Activated T-helper 1 cell treated with anti-CD3 and anti-CD28 coated beads, Interleukin-2, amount 50 U/mL, for 16 hours (primary cell): ENCODE measurements around the gene CDCA3.
A peak's percentile ranks its signal among the peaks of the same experiment; 100 is the strongest.
"Not testable (repeated sequence)": the region's sequence is repeated elsewhere in the genome, so short reads cannot be mapped to it uniquely, and the experiment has no call there.

Experiments
- DNase-seq, 2 donors: peaks; one replicate each; pipeline ENCODE4 v3.0.0-alpha.2; 2020; ENCODE audit warnings: low read depth in 1 of 2, low spot score in 1 of 2

CDCA3 gene

DNA sequence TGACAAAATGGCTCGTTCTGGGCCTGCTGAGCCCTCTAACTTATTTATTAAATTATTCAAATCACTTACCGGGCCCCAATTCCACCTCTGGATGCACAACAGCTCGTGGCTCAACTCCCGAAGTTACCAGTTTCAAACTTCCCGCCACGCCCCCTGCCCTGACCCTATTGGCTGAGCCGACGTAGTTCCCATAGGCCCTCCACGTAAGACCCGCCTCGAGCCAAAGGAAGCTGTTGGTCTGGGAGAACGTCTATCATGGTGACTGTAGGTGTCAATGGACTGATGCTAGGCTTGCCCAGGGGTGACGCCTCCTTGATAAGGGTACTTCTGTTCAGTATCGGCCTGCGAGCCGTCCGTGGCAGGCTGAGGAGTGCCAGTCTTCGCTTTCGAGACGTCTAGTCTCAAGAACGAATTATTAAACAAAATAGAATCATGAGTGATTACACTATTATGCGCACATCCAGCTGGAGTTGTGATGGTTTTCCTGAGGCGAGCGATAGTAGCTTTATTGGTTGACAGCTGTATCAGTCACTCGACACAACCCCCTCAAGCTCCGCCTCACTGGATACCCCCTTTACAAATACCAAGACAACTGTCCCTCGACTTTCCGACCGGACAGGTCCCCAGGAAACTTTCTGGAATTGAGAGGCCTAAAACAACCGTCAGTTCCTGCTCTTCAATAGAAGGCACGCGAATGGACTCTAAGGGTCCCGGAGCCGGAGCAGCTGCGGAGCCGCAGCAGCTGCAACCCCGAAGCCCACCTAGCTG is at the start of gene CDCA3:
Gene CDCA3 (minus strand): TSS at position 134 of the 768 bp plus-strand sequence. CDS start 334 bp downstream, outside the sequence.
- peak; percentile 79 to 80 for DNase-seq

DNA sequence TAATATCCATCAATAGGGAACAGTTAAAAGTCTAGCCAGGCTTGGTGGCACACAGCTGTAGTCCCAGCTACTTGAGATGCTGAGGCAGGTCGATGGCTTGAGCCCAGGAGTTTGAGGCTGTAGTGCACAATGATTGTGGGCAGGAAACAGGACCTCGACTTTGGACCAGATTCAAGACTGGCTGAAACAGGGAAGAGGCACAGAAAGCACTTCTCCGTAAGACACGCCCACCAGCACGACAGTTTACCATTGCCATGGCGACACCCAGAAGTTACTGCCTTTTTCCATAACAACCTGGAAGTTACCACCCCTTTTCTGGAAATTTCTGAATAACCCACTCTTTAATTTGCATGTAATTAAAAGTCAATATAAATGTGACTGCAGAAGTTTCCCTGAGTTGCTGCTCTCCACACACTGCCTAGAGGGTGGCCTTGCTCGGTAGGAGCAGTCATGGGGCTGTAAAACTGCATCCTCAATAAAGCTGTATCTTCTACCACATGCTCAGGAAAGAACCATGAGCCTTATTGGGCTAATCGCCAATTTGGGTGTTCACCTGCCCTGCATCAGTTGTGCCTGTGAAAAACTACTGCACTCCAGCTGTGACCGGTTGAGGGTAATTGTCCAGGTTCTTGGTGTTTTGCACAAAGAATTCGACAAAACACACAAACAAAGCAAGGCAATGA is 48.9 kb upstream of the CDCA3 start:
- no peak for DNase-seq

DNA sequence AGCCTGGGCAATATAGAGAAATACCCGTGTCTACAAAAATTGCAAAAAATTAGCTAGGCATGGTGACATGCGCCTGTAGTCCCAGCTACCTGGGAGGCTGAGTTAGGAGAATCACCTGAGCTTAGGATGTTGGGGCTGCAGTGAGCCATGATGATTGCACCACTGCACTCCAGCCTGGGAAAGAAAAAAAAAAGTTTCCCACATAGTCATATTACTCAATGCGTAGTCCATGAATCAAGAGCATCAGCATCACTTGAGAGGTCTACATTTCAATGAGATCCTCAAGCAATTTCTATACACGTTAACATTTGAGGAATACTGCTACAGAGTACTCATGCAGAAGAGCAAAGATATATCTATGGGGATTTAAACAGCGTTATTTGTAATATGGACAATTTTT is 48.3 kb upstream of the CDCA3 start:
- DNase-seq, result no peak

DNA sequence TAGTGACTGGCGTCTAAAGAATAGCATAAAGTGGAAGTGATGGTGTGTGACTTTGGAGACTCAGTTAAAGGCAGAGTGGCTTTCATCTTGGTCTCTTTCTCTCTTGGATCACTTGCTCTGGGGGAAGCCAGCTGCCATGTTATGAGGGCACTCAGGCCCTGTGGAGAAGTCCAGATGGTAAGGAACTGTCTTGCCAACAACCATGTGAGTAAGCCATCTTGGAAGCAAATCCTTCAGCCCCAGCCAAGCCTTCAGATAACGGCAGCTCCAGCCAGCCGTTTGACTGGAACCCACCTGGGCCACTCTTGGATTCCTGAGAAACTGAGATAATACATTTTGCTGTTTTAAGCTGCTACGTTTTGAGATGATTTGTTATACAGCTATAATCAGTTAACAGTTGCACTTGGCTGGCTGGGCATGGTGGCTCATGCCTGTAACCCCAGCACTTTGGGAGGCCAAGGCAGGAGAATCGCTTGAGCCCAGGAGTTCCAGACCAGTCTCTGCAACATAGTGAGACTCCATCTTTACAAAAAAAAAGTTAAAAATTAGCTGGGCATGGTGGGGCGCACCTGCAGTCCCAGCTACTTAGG is 45.9 kb upstream of the CDCA3 start:
- DNase-seq, result no peak

DNA sequence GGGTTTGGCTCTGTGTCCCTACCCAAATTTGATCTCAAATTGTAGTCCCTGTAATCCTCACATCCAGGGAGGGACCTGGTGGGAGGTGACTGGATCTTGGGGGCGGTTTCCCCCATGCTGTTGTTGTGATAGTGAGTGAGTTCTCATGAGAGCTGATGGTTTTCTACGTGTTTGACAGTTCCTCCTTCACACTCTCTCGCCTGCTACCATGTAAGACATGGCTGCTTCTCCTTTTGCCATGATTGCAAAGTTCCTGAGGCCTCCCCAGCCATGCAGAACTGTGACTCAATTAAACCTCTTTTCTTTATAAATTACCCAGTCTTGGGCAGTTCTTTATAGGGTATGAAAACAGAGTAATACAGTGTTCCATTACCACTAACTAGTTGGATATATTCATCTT is 43.2 kb upstream of the CDCA3 start:
- no peak for DNase-seq

DNA sequence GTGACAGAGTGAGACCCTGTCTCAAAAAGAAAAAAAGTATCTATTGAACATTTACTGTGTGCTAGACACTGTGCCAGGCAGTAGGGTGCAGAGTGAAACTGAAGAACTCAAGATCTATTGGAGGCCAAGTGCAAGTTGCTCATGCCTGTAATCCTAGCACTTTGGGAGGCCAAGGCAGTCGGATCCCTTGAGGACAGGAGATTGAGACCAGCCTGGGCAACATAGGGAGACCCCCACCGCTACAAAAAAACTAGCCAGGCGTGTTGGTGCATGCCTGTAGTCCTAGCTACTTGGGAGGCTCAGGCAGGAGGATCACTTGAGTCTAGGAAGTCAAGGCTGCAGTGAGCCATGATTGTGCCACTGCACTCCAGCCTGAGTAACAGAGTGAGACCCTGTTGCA is 41.6 kb upstream of the CDCA3 start:
- not testable (repeated sequence) for DNase-seq

DNA sequence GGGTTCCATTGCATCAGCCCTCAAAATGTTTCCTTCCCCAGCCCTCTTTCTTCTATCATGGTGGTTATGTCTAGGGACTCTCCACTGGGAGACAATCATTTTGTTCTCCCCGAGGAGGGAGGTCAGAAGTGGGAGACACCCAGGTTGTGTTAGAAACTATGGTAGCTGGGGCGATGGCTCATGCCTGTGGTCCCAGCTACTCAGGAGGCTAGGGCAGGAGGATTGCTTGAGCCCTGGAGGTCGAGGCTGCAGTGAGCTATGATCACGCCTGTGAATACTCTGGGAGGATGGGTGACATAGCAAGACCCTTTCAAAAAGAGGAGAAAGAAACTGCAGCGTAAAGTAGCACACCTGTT is 40.5 kb upstream of the CDCA3 start:
- no peak for DNase-seq

DNA sequence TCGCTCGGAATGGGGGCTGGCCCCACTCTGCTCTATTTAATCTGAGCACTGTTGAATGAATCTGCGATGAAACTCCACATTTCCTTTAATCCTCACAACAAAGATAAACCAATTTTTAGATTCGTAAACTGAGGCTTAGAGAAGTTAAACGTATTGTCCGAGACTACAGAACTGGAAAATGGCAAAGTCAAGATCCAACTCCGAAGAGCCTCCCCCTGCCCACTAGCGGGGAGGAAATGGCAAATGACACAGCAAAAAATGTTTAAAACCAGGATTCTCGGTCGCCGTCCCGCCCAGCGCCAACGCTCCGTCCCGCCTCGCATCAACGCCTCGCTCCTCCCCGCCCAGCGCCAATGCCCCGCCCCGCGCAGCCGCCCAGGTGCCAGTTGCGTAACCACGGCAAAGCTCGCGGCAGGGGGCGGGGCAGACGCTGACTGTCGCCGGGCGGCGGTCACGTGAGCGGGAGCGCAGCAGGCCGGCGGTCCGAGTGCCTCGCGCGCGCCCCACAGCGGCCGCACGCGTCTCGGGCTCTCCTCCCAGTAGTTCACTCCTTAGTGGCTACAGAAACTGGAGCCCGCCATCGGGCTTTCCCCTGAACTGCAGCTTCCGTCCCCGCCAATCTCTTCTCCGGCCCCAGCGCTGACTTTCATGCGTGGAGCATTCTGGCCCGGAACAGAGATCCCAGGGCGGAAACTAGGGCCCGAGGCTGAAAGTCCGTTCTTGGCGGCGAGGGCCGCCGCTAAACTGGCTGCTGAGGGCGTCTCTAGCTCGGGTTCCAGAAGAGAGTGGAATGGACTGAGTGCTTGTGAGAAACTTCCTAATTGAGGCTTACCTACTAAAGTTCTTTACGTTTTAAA is 39.9 kb upstream of the CDCA3 start:
- peak; percentile 98 to 99 for DNase-seq

DNA sequence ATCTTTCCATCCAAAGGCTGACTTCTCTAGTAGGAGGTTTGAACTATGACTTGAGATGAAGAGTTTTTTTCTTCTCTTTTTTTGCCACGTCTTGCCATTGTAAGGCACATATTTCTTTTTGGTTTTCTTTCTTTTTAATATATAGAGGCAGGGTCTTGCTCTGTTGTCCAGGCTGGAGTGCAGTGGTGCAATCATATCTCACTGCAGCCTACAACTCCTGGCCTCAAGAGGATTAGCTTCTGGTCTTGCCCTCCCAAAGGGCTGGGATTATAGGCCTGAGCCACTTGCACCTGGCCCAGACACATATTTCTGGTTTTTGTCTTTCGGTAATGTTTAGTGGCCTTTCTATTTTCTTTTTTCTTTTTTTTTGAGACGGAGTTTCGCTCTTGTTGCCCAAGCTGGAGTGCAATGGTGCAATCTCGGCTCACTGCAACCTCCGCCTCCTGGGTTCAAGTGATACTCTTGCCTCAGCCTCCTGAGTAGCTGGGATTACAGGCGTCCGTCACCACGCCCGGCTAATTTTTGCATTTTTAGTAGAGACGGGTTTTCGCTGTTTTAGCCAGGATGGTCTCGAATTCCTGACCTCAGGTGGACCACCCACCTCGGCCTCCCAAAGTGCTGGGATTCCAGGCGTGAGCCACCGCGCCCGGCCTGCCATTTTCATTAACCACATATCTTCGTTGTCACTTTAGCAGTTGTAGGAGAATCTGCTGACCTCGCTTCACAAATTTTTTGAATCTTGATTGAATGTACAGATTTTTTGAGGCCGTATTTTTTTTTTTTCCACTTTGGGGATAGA is 38.9 kb upstream of the CDCA3 start:
- not testable (repeated sequence) for DNase-seq

DNA sequence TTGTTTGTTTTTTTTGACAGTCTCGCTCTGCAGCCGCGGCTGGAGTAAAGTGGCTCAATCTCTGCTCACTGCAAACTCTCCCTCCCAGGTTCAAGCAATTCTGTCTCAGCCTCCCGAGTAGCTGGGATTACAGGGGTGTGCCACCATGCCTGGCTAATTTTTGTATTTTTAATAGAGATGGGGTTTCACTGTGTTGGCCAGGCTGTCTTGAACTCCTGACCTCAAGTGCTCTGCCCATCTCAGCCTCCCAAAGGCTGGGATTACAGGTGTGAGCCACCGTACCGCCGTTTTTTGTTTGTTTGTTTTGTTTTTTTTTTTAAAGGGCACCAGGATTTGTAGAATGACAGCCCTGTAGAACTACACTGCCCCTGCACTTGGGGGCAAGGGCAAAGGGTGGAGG is 37.7 kb upstream of the CDCA3 start:
- not testable (repeated sequence) for DNase-seq

DNA sequence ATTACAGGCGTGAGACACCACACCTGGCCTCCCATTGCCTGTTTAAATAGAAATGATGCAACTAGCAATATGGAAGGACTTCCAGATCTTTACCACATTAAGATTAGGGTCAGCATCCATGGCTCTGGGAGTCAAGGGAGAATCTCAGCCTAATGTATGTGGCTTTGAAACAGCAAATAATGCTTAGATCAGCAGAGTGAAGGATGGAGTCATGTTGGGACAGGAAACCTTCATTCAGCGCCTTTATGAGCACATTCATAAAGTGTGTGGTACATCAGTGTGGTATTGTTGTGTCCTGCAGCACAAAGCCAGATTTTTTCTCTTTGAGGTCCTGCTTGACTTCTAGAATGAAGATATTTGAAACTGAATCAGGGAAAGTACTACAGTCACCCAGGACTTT is 37.3 kb upstream of the CDCA3 start:
- no peak for DNase-seq

DNA sequence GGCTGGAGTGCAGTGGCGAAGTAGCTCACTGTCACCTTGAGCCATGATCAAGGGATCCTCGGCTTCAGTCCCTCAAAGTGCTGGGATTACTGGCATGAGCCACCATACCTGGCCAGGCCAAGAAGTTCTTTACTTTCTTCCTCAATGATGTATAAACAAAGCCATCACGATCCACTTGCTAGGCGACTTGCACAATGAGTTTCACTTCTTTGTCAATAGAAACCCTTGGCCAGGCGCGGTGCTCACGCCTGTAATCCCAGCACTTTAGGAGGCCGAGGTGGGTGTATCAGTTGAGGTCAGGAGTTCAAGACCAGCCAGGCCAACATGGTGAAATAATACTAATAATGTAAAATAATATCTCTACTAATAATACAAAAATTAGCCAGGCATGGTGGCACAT is 36.4 kb upstream of the CDCA3 start:
- no peak for DNase-seq

DNA sequence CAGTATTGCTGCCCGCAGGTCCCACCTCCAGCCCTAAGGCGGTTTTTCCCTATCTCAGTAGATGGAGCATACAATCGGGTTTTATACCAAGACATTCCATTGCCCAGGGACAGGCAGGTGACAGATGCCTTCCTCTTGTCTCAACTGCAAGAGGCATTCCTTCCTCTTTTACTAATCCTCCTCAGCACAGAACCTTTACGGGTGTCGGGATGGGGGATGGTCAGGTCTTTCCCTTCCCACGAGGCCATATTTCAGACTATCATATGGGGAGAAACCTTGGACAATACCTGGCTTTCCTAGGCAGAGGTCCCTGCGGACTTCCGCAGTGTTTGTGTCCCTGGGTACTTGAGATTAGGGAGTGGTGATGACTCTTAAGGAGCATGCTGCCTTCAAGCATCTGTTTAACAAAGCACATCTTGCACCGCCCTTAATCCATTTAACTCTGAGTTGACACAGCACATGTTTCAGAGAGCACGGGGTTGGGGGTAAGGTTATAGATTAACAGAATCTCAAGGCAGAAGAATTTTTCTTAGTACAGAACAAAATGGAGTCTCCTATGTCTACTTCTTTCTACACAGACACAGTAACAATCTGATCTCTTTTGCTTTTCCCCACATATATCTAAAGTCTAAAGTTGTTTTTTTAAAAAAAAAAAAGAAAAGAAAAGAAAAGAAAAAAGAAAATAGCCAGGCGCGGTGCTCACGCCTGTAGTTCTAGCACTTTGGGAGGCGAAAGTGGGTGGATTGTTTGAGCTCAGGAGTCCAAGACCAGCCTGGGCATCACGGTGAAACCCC is 35.3 kb upstream of the CDCA3 start:
- DNase-seq, result not testable (repeated sequence)

DNA sequence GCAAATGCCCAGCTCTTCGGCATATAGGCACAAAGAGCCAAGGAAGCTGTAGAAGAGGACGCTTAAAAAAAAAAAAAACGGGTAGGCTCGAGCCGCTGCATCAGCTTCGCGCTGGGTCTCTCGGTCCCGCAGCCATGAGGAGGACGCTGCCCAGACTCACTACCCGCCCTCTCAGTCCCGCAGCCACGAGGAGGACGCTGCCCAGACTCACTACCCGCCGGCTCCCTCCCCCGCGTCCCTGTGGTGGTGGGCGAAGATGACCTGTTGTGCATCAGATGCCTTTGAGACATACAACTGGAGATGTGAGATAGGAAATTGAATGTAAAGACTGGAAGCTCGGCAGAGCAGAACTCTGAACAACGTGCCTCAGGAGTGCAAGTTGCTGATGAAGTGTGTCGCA is 33.5 kb upstream of the CDCA3 start:
- no peak for DNase-seq

DNA sequence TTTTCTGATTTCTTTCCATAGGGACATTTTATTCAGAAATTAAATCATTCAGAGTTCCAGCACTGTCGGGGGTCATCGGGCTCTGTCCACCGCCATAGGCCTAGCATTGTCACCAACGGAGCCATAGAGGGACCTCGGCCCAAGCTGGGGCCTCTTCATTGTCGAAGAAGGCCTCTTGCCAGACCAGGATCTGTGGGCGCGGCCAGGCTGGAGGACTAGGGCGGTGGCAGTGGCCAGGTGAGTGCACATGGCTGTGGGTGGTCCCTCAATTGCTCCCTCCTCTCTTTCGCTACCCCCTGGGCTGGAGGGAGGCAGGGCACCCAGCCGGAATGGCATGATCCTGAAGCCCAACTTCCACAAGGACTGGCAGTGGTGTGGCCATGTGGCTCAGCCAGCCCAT is 32.6 kb upstream of the CDCA3 start:
- DNase-seq, result no peak

DNA sequence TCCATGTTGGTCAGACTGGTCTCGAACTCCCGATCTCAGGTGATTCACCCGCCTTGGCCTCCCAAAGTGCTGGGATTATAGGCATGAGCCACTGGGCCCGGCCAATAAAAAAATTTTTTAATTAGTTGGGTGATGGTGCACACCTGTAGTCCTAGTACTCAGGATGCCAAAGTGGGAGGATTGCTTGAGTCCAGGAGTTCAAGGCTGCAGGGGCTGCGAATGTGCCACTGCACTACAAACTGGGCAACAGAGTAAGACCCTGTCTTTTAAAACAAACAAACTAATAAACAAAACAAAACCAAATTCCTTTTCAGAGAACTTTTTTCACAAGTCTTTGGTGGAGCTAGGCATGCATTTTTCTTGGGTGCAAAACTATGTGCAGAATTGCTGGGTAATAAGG is 32.2 kb upstream of the CDCA3 start:
- DNase-seq, result no peak

DNA sequence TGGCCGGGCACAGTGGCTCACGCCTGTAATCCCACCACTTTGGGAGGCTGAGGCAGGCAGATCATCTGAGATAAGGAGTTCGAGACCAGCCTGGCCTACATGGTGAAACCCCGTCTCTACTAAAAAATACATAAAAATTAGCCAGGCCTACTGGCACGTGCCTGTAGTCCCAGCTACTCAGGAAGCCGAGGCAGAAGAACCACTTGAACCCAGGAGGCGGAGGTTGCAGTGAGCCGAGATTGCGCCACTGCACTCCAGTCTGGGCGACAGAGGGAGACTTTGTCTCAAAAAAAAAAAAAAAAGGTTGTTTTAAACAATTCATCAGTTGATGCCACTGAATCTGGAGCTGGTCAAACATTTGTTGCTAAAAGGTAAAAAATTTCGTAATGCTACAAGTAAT is 28.7 kb upstream of the CDCA3 start:
- not testable (repeated sequence) for DNase-seq

DNA sequence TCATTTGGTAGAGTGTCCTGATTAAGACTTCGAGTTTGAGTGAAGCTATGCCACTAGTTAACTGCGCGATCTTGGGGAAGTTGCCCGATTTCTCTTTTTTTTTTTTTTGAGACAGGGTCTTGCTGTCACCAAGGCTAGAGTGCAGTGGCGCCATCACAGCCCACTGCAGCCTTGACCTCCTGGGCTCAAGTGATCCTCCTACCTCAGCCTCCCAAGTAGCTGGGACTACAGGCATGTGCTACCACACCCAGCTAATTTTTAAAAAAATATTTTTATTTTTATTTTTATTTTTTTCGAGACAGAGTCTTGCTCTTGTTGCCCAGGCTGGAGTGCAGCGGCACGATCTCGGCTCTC is 22.9 kb upstream of the CDCA3 start:
- DNase-seq, result not testable (repeated sequence)

DNA sequence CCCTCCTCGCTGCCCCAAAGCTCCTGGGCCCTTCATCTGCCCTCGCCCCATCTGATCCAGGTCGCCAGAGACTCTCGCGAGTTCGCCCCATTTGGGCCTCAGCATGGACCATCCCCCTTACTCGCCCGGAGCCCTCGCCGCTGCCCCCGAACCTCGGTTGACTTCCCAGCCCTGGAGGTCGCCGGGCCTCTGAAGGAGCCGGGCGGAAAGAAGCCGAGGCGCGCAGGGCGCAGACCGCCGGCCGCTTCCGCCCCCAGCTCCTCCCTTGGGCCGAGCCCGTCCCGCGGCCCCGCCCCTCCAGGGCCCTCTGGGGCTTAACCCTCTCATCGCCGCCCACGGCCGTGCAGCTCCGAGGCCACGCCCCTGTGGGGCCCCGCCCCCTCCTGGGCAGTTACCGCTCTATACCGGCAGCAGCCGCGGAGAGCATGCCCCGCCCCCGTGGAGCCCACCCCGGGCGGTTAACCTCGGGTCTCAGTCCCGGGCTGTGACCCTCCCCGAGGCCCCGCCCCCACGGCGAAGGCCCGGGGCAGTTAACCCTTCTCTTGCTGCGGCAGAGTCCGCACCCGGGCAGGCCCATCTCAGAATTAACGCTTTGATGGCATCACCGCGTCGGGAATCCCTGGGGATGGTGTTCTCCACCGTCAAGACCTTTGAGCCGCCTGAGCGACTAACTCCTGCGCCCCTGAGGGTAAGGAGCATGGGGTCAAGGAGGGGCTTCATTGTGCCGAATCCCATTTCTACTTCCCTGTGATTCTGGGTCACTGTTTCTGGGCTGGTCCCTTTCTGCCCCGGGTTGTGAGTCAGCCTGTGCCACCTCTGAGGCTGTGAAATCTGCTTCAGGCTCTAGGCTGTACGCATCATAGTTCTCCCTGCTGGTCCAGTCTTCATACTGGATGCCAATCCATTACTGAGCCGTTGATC is 22.3 kb upstream of the CDCA3 start, which contains the start of gene SPSB2:
Gene SPSB2 (minus strand): TSS at position 210 of the 921 bp plus-strand sequence. CDS start 402 bp downstream, outside the sequence.
- peak; percentile 97 to 99 for DNase-seq
